Measurements from ENCODE around the gene ADAMTS9.

DNA sequence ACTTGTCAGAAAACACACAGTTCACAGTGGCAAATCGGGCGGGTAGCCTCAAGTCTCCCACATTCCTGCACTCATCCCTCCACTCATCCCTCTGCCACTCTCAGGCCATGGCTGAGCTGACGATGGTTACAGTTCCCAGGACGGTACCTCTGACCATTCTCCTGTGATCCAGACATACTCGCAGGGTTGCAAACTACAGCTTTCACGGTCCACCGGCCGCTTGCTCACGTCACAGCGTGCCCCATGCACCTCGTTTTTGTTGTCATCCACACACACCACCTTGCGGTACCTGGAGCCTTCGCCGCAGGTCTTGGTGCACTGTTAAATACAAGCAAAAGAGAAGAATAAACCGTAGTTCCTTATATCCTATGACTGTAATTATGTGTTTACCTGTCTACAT is 137.1 kb downstream of the ADAMTS9 start:
- no peak for TF ChIP-seq POLR2A (IDR thresholded peaks at IDR 0.05; ENCODE audit: low read depth, low read length)
- no peak for TF ChIP-seq POLR2AphosphoS5 (IDR thresholded peaks at IDR 0.05; ENCODE audit: low read depth, low read length)
